GM19023 (cell line): Measurements from ENCODE around the gene TM2D1.
"Not testable (repeated sequence)": the region's sequence is repeated elsewhere in the genome, so short reads cannot be mapped to it uniquely, and the experiment has no call there.

Experiments used
- ATAC-seq: cut with Tn5 transposase; IDR thresholded peaks from one replicate; pipeline ENCODE4 v1.9.1; 2021; ENCODE audit warnings: mild to moderate bottlenecking, moderate library complexity; ENCODE audit not compliant: unreplicated experiment

Gene TM2D1

GRCh38 chr1:61724813-61725694 is at the start of gene TM2D1:
TSS of gene TM2D1 (minus strand) at chr1:61725141. CDS start at chr1:61725120, 21 bp downstream.
- peak; percentile 100 for ATAC-seq

DNA sequence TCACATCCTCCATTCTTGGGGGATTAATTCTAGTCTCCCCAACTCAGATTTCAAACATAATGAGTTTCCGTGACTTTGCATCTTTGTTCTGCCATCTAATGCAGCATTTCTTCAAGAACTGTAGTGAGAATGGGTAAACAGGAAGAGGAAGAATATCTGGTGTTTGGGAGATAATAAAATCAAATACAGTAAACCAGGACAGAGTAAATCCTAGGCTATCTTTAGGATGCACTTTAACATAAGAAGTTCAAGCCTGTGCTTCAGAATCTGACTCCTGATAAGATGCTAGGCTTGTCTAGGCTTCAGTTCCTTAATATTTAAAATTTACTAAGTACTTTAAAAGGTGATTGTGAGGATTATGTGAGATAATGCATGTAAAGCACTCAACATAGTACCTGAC is 45.2 kb upstream of the TM2D1 start:
- no peak for ATAC-seq

- ATAC-seq: no peak
Measured at GRCh38 chr1:61757950-61758349, 33.0 kb upstream of the TM2D1 start.

DNA sequence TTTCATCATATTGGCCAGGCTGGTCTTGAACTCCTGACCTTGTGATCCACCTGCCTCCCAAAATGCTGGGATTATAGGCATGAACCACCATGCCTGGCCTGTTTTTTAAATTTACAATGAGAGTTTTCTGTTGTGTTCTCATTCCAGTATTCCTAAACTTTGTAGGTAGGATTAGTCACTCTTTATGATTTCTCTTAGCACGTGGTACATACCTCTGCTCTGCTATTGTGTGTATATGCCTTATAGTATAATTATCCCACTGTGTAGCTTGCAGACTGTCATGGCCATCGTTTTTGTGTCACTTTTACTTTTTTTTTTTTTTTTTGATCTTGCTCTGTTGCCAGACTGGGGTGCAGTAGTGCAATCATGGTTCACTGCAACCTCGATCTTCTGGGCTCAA is 31.8 kb upstream of the TM2D1 start:
- ATAC-seq: no peak

GRCh38 chr1:61754545-61754944 is 29.6 kb upstream of the TM2D1 start:
- ATAC-seq: no peak

- no peak for ATAC-seq
Measured at GRCh38 chr1:61753998-61754508, 29.1 kb upstream of the TM2D1 start.

DNA sequence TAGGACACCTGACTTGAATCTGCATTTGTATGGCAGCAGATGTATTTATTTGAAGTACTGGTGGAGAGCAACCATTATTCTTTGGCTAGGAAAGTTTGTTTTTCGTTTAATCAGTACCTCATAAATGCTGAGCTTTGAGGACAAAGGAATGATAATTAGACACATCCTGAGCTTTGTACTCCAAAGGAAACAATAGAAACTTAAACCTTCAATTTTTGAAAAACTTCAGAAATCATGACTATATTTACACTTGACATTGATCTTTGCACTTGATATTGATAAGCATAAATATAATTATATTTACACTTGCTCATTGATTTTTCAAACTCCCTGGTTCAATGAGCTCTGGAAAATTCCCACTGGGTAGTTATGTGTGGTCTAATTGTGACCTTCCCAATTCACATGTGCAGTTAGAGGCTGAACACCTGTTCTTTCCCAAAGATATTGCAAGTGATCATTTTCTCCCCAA is 28.0 kb upstream of the TM2D1 start:
- ATAC-seq: no peak

DNA sequence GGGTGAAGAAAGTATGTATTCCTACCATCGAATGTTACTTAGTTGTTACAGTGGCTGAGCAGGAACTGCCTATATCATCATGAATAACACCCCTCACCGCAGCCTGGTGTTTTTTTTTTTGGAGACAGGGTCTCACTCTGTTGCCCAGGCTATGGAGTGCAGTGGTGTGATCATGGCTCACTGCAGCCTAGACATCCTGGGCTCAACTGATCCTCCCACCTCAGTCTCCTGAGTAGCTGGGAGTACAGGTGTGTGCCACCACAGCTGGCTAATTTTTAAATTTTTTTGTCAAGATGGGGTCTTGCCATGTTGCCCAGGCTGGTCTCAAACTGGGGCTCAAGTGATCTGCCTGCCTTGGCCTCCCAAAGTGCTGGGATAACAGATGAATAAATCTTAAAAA is 24.6 kb upstream of the TM2D1 start:
- no peak for ATAC-seq

- no peak for ATAC-seq
Measured at GRCh38 chr1:61748566-61748965, 23.6 kb upstream of the TM2D1 start.

GRCh38 chr1:61746813-61747212 is 21.9 kb upstream of the TM2D1 start:
- ATAC-seq: no peak

- no peak for ATAC-seq
Measured at GRCh38 chr1:61743716-61744580, 19.0 kb upstream of the TM2D1 start.

DNA sequence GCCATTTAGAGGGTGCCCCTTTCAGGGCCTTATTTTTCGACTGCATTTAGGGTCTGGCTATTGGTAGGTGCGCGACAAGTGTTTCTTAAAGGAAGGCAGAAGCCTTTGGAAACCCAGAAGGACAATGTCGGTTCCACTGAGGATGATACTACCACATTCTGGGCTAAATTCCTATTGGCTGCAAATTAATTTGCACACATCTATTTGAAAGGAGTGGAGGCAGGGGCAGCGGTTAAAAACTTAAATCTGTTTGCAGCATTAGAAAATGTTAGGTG is 18.4 kb upstream of the TM2D1 start:
- no peak for ATAC-seq

GRCh38 chr1:61742620-61743430 is 17.9 kb upstream of the TM2D1 start:
- peak; percentile 70 for ATAC-seq

DNA sequence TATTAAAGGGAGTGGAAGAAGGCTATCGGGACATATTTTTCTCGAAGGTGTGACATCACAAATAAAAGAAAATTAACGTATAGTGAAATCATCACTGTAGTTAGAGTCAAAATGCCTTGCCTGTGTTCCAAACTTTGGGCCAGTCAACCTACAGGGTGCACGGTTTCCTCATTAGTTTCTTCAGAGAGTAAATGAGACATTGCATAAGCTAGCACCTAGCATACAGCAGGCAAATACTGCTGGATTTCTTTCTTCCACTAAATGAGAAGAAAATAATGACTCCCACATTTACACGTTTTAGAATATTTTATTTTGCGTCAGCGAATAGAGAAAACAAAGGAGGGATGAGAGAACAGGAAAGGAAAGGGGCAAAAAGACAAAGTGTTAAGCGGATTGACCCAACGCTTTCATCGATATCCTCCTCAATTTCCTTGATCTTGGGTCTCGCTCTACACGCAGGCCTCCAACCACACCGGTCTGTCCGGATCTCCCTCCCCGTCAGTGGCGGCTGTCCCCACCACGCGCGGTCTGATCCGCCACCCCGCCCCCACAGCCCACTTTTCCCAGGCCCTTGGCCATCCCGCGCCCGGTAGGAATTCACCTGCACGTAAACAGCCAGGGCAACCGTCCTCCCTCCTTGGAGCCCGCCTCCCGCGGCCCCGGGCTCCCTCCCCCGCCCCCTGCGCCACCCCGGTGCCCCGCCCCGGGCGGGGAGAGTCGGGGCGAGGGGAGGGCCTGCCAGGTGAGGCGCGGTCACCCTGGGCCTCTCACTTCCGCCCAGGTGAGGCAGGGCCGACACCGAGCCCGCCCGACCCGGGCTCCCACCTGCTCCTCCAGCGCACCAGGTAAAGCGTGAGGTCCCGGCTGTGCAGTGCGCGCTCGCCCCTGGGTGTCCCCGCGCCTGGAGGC is 17.0 kb upstream of the TM2D1 start, which contains the start of gene PATJ:
TSS of gene PATJ (plus strand) at position 770 of the 909 bp plus-strand sequence. CDS start 20,413 bp downstream, outside the sequence.
- peak; percentile 86 for ATAC-seq

DNA sequence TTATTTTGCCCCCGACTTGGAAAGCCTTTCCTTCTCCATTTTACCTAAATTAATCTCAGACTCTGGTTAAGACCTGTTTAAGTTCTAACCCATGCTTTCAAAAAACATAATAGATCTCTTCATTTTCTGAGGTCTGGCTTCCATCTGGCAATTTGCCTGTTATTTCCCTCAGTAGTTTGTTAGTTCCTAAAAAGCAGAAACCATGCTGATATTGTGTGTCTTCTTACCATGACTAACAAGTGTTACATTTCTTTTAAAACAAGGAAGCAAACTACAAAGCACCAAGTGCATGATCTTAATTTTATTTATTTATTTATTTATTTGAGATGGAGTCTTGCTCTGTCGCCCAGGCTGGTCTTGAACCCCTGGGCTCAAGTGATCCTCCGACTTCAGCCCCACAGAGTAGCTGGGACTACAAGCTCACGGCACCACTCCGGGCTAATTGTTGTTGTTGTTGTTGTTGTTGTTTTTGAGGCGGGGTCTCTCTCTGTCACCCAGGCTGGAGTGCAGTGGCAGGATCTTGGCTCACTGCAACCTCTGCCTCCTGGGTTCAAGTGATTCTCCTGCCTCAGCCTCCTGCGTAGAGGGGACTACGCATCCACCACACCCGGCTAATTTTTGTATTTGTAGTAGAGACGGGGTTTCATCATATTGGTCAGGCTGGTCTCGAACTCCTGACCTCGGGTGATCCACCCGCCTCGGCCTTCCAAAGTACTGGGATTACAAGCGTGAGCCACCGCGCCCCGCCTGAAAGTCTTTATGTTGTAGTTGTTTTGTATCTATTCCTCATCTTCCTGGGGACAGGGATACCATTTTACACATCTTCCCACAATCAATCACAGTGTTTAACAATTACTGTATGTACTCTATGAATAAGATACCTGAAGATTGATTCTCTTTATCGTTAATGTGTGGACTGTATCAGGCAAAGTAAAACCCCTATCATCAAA is 16.1 kb upstream of the TM2D1 start:
- no peak for ATAC-seq

DNA sequence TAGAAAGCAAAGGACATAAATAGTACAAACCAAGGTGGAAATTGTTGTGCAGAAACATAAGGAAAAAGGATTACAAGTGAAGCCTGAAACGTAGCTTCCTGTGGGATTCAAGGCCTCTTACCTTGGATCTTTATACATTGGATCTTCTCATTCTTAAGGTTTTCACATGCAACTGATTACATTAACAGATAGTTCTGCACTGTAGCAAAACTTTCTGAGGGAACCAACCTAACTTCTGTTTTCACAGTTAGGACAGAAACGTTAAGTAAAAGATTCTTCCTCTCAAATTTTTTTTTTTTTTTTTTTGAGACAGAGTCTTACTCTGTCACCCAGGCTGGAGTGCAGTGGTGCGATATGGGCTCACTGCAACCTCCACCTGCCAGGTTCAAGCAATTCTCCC is 7.8 kb upstream of the TM2D1 start:
- no peak for ATAC-seq

GRCh38 chr1:61730679-61731078 is 5.7 kb upstream of the TM2D1 start:
- ATAC-seq: not testable (repeated sequence)

DNA sequence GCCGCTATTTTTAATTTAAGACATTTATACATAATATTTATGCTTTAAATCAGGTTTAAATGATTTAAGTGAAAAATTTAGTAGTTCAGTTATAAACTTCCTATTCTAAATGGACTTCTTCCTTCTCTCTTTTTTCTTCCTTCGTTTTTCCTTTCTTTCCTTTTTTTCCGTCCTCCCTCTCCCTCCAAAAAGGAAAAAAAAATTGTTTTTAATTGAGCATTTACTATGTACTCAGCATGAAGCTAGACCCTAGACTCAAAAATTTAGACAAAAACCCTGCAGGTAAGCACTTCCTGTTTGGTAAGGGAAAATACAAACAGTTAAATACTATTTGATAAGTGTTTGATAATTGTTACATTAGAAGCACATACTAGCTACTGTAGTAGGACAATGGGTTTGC is 2.6 kb upstream of the TM2D1 start:
- ATAC-seq: no peak

DNA sequence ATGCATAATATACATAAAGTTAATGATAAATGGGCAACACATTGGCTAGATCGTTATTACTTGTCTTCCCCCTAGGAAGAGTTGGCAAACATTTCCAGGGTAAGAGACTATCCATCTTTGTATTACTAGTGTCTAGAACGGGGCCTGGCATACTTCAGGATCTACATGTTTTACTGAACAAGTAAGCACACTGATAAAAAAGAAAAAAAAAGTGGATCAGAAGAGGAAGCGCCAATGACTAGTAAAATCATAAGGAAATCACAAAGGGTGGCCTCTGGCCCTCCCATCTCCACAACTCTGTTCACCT is 482 bp downstream of the TM2D1 start:
- ATAC-seq: peak; percentile 1
